ENCODE data around the gene ANAPC2. TPM values are rescaled to one million over a fixed set of nuclear protein-coding genes. Genes with fewer than 3 reads are reported as not detected.

Gene ANAPC2
- total RNA-seq, 1 experiment from 2014 or later: 49.4 TPM

DNA sequence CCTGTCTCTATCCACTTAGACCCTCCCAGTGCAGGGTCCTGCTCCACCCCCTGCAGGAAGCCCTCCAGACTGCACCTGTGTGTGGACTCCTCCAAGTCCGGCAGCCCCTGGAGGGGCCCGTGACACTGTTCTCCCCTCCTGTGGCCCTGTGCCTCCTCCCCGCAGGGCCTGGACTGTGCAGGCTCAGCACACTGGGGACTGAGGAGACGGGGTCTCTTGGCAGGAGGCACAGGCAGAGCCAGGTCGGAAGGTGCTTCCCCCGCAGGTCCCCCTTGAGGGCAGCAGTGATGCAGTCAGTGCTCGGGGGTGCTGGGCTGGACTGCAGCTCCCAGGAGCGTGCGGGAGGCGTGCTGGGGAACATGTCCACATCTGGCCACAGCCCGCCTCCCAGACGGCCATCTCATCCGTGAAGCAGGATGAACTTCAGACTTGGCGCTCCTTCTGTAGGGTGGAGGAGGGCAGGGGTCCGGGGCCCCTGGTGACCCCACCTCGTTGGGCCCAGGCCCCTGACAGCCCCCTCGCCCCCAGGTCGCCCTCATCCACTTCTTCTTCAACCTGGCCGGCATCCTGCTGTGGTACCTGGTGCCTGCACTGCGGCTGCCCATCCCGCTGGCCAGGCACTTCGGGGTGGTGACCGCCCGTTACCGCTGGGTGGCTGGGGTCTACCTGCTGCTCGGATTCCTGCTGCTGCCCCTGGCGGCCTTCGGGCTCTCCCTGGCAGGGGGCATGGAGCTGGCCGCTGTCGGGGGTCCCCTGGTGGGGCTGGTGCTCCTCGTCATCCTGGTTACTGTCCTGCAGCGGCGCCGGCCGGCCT lies 47.3 kb upstream of the ANAPC2 start:
- intact Hi-C loops (cut with micrococcal nuclease; ENCODE audit: unreplicated experiment): no loop called here
- BruUV-seq (replicated peaks): no TSS peak
- no peak overlapping the region for H3K27ac Mint-ChIP-seq (ENCODE audit: unreplicated experiment)

DNA sequence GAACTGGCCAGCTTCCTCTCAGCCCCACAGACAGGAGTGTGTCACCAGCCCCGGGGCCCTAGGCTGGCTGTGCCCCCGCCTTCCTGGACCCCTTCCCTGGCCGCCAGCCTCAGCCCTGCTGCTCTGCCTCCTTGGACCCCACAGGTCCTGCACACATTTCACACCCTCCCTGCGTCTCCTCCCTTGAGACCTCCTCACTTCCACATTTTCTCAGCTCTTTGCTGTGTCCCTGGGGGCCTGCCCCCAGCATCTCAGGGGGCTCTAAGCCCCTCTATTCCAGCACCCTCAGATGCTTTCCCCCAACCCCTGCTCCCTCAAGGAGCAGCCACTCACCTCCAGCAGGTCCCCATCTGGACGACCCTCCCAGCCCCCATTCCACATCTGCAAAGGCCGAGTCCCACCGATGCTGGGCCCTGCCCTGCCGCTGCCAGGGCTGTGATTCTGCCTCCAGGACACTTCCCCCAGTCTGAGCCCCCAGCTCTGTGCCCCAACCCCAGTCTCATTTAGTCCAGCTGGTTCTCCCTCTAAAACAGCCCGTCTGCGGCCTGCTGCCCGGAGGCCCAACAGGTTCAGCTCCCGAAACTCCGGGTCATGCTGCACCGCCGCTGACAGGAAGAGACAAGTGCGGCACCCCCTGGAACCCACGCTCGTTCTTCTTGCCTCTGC lies 46.5 kb upstream of the ANAPC2 start:
- TF ChIP-seq, protein P1, sequence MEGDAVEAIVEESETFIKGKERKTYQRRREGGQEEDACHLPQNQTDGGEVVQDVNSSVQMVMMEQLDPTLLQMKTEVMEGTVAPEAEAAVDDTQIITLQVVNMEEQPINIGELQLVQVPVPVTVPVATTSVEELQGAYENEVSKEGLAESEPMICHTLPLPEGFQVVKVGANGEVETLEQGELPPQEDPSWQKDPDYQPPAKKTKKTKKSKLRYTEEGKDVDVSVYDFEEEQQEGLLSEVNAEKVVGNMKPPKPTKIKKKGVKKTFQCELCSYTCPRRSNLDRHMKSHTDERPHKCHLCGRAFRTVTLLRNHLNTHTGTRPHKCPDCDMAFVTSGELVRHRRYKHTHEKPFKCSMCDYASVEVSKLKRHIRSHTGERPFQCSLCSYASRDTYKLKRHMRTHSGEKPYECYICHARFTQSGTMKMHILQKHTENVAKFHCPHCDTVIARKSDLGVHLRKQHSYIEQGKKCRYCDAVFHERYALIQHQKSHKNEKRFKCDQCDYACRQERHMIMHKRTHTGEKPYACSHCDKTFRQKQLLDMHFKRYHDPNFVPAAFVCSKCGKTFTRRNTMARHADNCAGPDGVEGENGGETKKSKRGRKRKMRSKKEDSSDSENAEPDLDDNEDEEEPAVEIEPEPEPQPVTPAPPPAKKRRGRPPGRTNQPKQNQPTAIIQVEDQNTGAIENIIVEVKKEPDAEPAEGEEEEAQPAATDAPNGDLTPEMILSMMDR (IDR thresholded peaks at IDR 0.05; ENCODE audit: unreplicated experiment): no peak
- H3K4me3 Mint-ChIP-seq (ENCODE audit: low read depth, unreplicated experiment): no peak overlapping the region
- intact Hi-C loops (cut with micrococcal nuclease; ENCODE audit: unreplicated experiment): no loop called here
- peaks cover 17% of the 10 kb centered on the region for H3K27me3 Mint-ChIP-seq (ENCODE audit: unreplicated experiment)
- H3K9me3 Mint-ChIP-seq (ENCODE audit: low read depth, unreplicated experiment): no peaks in the 10 kb centered on the region
- H3K36me3 Mint-ChIP-seq (ENCODE audit: insufficient read depth, unreplicated experiment): peaks cover 22% of the 10 kb centered on the region
- CTCF ChIA-PET: interaction anchor here (0.6 kb wide), 1 partner anchor 47 kb away, joined by 4 read pairs; no protein-coding TSS in a partner anchor
- H3K4me1 Mint-ChIP-seq (ENCODE audit: low read depth, unreplicated experiment): peaks cover 27% of the 10 kb centered on the region
- BruUV-seq (replicated peaks): no TSS peak
- DNase-seq: no peak
- H3K27ac Mint-ChIP-seq (ENCODE audit: unreplicated experiment): no peak overlapping the region

More for the DNA sequence above, 47.3 kb upstream of the ANAPC2 start:
- TF ChIP-seq, protein P1 (IDR thresholded peaks at IDR 0.05; ENCODE audit: unreplicated experiment): no peak
- Mint-ChIP-seq H3K27me3 (ENCODE audit: unreplicated experiment) (peaks cover 20% of the 10 kb centered on the region), H3K9me3 (ENCODE audit: low read depth, unreplicated experiment) (no peaks in the 10 kb centered on the region), H3K4me1 (ENCODE audit: low read depth, unreplicated experiment) (peaks cover 27% of the 10 kb centered on the region), H3K36me3 (ENCODE audit: insufficient read depth, unreplicated experiment) (peaks cover 30% of the 10 kb centered on the region), H3K4me3 (ENCODE audit: low read depth, unreplicated experiment) (no peak overlapping the region)
- DNase-seq: no peak
- CTCF ChIA-PET: interaction anchor here (0.5 to 1.5 kb wide), 8 partner anchors 8 to 205 kb away, joined by 3 to 8 read pairs (median 4); partner anchors contain the start of genes ANAPC2, RNF224, SSNA1 and TOR4A

DNA sequence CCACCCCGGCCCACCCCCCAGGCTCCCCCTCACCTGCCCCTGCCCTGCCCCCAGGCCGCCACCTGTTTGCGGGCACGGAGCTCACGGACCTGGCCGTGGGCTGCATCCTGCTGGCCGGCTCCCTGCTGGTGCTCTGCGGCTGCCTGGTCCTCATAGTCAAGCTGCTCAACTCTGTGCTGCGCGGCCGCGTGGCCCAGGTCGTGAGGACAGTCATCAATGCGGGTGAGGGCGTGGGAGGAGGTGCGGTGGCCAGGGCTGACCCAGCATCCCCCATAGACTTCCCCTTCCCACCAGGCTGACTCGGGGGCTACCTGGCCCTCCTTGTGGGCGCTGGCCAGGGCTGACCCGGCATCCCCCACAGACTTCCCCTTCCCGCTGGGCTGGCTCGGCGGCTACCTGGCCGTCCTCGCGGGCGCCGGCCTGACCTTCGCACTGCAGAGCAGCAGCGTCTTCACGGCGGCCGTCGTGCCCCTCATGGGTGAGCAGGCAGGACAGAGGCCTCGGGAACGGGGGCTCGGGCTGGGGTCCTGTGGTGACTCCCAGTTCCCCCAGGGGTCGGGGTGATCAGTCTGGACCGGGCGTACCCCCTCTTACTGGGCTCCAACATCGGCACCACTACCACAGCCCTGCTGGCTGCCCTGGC lies 45.8 kb upstream of the ANAPC2 start:
- BruUV-seq (replicated peaks): no TSS peak

More for the DNA sequence above, 45.8 kb upstream of the ANAPC2 start:
- CTCF ChIA-PET: no interaction called here
- no peak for DNase-seq
- TF ChIP-seq, protein P1 (IDR thresholded peaks at IDR 0.05; ENCODE audit: unreplicated experiment): no peak
- intact Hi-C loops (cut with micrococcal nuclease; ENCODE audit: unreplicated experiment): no loop called here
- Mint-ChIP-seq H3K4me3 (ENCODE audit: low read depth, unreplicated experiment) (no peak overlapping the region), H3K27me3 (ENCODE audit: unreplicated experiment) (peaks cover 17% of the 10 kb centered on the region), H3K36me3 (ENCODE audit: insufficient read depth, unreplicated experiment) (peaks cover 15% of the 10 kb centered on the region), H3K27ac (ENCODE audit: unreplicated experiment) (no peak overlapping the region), H3K4me1 (ENCODE audit: low read depth, unreplicated experiment) (peaks cover 27% of the 10 kb centered on the region), H3K9me3 (ENCODE audit: low read depth, unreplicated experiment) (no peaks in the 10 kb centered on the region)

Data from Calu3 (cell line).